Endothelial cell of umbilical vein (primary cell): ENCODE results near the gene PRRX2. TPM values are rescaled to one million over a fixed set of nuclear protein-coding genes. Genes with fewer than 3 reads are reported as not detected.
"Not testable (repeated sequence)": the region's sequence is repeated elsewhere in the genome, so short reads cannot be mapped to it uniquely, and the experiment has no call there.

Source experiments
- BruUV-seq: library from RNA; stranded (reverse); fragments of 400-500 nt; replicated peaks from 2 replicates; lab custom pipeline; 2021; lab: Mats Ljungman, UMichigan
- CTCF ChIA-PET: fragments of 300-600, 350-600 bp; sonication (Branson Sonifier 250); formaldehyde crosslinking; loops from one replicate; lab custom pipeline; 2021; ENCODE audit warnings: antibody characterized with exemption, inconsistent platforms; lab: Charles Lee
- POLR2A ChIA-PET: fragments of 300-600, 350-600 bp; sonication (Branson Sonifier 250); formaldehyde crosslinking; loops from one replicate; lab custom pipeline; 2021; ENCODE audit warnings: antibody characterized with exemption, inconsistent platforms; lab: Charles Lee
- DNase-seq: peaks from one replicate; pipeline ENCODE4 v3.0.0-alpha.2; 2011; ENCODE audit warnings: low read depth, low spot score
- FAIRE-seq: peaks from 2 replicates; lab custom pipeline; 2011; peaks lifted over from hg19 to GRCh38; lab: Jason Lieb, UNC
- H2AFZ ChIP-seq: 2 replicates; pipeline ENCODE4 v1.6.0; 2012; ENCODE audit warnings: low read depth, low read length, control low read depth, inconsistent platforms
- H3K27ac ChIP-seq: 2 replicates; pipeline ENCODE4 v1.5.1; 2011; ENCODE audit warnings: low read depth, mild to moderate bottlenecking, control low read depth, low read length, moderate library complexity; ENCODE audit not compliant: insufficient read depth
- H3K27me3 ChIP-seq, 2 experiments: 2 replicates each; pipeline versions ENCODE4 v1.6.0 to v1.6.1; 2011; ENCODE audit warnings: low read length in 2 of 2, mixed read lengths in 1 of 2; ENCODE audit not compliant: control insufficient read depth in 2 of 2, insufficient read depth in 2 of 2
- H3K36me3 ChIP-seq, 2 experiments: 2 replicates in 1 of 2; 3 replicates in 1 of 2; pipeline ENCODE4 v1.5.1; 2011; ENCODE audit warnings: low read length in 2 of 2, mild to moderate bottlenecking in 1 of 2, moderate library complexity in 1 of 2; ENCODE audit not compliant: control insufficient read depth in 2 of 2, insufficient read depth in 2 of 2; ENCODE audit errors: extremely low read depth in 1 of 2
- H3K4me1 ChIP-seq: 3 replicates; pipeline ENCODE4 v1.5.1; 2011; ENCODE audit warnings: mild to moderate bottlenecking, low read length; ENCODE audit not compliant: control insufficient read depth, insufficient read depth; ENCODE audit errors: extremely low read depth
- H3K4me2 ChIP-seq: 2 replicates; pipeline ENCODE4 v1.6.1; 2011; ENCODE audit warnings: low read length, control low read depth, mixed read lengths; ENCODE audit not compliant: insufficient read depth
- H3K4me3 ChIP-seq, 3 experiments: fragments of 200-600 bp in 1 of 3; sonication (generic), shearing (Covaris generic) in 1 of 3; replicated peaks in 1 of 3; 2 replicates each; pipeline ENCODE4 v1.5.1; 2011 to 2016; ENCODE audit warnings: control low read depth in 3 of 3, low read length in 3 of 3, mild to moderate bottlenecking in 2 of 3, inconsistent platforms in 1 of 3, low read depth in 1 of 3, moderate library complexity in 1 of 3; ENCODE audit not compliant: insufficient read depth in 1 of 3
- H3K79me2 ChIP-seq: 2 replicates; pipeline ENCODE4 v1.6.0; 2012; ENCODE audit warnings: low read length, inconsistent platforms; ENCODE audit not compliant: control insufficient read depth, insufficient read depth
- H3K9ac ChIP-seq: replicated peaks from 2 replicates; pipeline ENCODE3; 2011; ENCODE audit warnings: low read length, control low read depth; ENCODE audit not compliant: insufficient read depth; ENCODE audit errors: extremely low read depth
- H3K9me1 ChIP-seq: replicated peaks from 3 replicates; pipeline ENCODE4 v1.6.0; 2011; ENCODE audit warnings: mild to moderate bottlenecking, low read length; ENCODE audit not compliant: control insufficient read depth, insufficient read depth; ENCODE audit errors: extremely low read depth
- H3K9me3 ChIP-seq: replicated peaks from 2 replicates; pipeline ENCODE4 v1.5.1; 2012; ENCODE audit warnings: low read length, inconsistent platforms; ENCODE audit not compliant: control insufficient read depth, insufficient read depth
- H4K20me1 ChIP-seq: replicated peaks from 2 replicates; pipeline ENCODE3; 2011; ENCODE audit warnings: mild to moderate bottlenecking, low read length; ENCODE audit not compliant: control insufficient read depth, insufficient read depth; ENCODE audit errors: extremely low read depth
- EZH2 ChIP-seq: IDR thresholded peaks from 2 replicates; pipeline ENCODE4 v1.6.1; 2012; ENCODE audit warnings: borderline replicate concordance, low read depth, mild to moderate bottlenecking, moderate library complexity, low read length, inconsistent platforms; ENCODE audit not compliant: severe bottlenecking
- dilution Hi-C: fragments of 300-500 bp; cut with MboI; formaldehyde crosslinking; loops from one replicate; pipeline ENCODE4 v1.15.0; 2019; ENCODE audit warnings: low sequenced_read_pairs; ENCODE audit not compliant: extremely low pct_ligation_motif_present
- intact Hi-C: fragments of 100-400 bp; cut with micrococcal nuclease; formaldehyde crosslinking; loops from one replicate; pipeline ENCODE4 v1.10.0; 2022
- polyA plus RNA-seq, 4 experiments: library from polyadenylated mRNA; depleted of rRNA in 3 of 4; stranded (reverse) in 3 of 4; unstranded in 1 of 4; fragments of >200 nt; gene quantifications; 2 replicates each; pipeline versions ENCODE4 v1.2.1 to v1.2.3, GENCODE V29; 2011 to 2012; ENCODE audit warnings: missing spikeins in 1 of 4
- total RNA-seq: library from RNA; stranded (reverse); gene quantifications from 2 replicates; pipeline ENCODE4 v1.2.3, GENCODE V29; 2021

The PRRX2 gene
- total and polyA plus RNA-seq, 2 donors (not counting 3 experiments of a cell fraction or from before 2014, with no cell fraction given), result 0.19 to 0.77 TPM

DNA sequence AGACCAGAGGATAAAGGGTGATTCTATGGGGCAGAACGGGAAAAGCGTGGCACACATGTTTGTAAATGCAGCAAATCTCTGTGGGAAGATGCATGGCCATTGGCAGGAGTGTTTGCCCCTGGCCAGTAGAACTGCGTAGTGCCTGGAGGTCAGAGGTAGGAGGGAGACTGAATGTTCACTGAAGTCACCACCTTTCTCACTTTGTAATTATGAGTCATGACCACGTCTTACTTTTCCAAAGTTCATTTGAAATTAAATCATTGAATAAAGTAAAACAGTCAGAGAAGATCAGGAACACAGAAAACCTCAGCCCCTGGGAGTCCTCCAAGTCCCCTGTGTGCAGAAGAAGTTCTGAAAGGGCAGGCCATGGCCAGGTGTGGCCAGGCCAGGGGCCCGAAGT lies 82.8 kb downstream of the PRRX2 start:
- no peak overlapping the region for H3K4me2 ChIP-seq
- POLR2A ChIA-PET, result no interaction called here
- no peak overlapping the region for H2AFZ ChIP-seq
- DNase-seq (no peak), FAIRE-seq (no peak)
- H4K20me1 ChIP-seq, result no peaks in the 10 kb centered on the region
- CTCF ChIA-PET, result interaction anchor here (5.5 kb wide), 1 partner anchor 10 kb away, joined by 28 read pairs; no protein-coding TSS in a partner anchor
- intact Hi-C loops (no loop called here), dilution Hi-C loops (no loop called here)
- H3K9ac ChIP-seq, result no peak overlapping the region
- H3K9me1 ChIP-seq, result no peaks in the 10 kb centered on the region
- TF ChIP-seq EZH2, result no peak
- no peaks in the 10 kb centered on the region for H3K36me3 ChIP-seq
- peaks cover under 1 to 5% of the 10 kb centered on the region in 2 experiments for H3K27me3 ChIP-seq
- H3K27ac ChIP-seq, result no peak overlapping the region
- no peaks in the 10 kb centered on the region for H3K9me3 ChIP-seq
- H3K4me1 ChIP-seq, result no peaks in the 10 kb centered on the region
- H3K79me2 ChIP-seq, result no peaks in the 10 kb centered on the region
- BruUV-seq, result no TSS peak
- no peak overlapping the region for H3K4me3 ChIP-seq

DNA sequence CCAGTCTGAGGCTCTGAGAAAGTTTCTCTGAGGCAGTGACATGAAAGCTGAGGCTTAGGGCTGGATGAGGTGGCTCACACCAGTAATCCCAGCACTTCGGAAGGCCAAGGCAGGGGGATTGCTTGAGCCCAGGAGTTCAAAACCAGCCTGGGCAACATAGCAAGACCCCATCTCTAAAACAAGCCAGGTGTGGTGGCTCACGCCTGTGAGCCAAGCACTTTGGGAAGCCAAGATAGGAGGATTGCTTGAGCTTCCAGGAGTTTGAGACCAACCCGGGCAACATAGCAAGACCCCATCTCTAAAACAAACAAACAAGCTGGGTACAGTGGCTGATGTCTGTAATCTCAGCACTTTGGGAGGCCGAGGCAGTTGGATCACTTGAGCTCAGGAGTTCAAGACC lies 83.6 kb downstream of the PRRX2 start:
- CTCF ChIA-PET, result interaction anchor here (0.6 to 5.5 kb wide), 4 partner anchors 11 to 34 kb away, joined by 3 to 28 read pairs (median 4); no protein-coding TSS in a partner anchor
- BruUV-seq, H3K79me2 ChIP-seq, H3K4me1 ChIP-seq, H3K4me2 ChIP-seq, FAIRE-seq, H3K27ac ChIP-seq, dilution Hi-C loops, H4K20me1 ChIP-seq, H3K9me1 ChIP-seq, H3K27me3 ChIP-seq, H3K9me3 ChIP-seq, H3K9ac ChIP-seq, H2AFZ ChIP-seq, DNase-seq, POLR2A ChIA-PET, H3K4me3 ChIP-seq, intact Hi-C loops, H3K36me3 ChIP-seq: not testable (repeated sequence)
